IMR-90 (cell line): Measurements from ENCODE around the gene LTC4S. TPM values are rescaled to one million over a fixed set of nuclear protein-coding genes. Genes with fewer than 3 reads are reported as not detected.
A peak's percentile ranks its signal among the peaks of the same experiment; 100 is the strongest.

Experiments
- ATAC-seq: fragments of 200-7000 bp; cut with Tn5 transposase; 2 replicates; pipeline ENCODE4 v1.9.1; 2020; ENCODE audit warnings: low read depth, mild to moderate bottlenecking, moderate library complexity
- BruUV-seq: library from RNA; stranded (reverse); fragments of 400-500 nt; replicated peaks from 2 replicates; lab custom pipeline; 2021; lab: Mats Ljungman, UMichigan
- CTCF ChIA-PET: fragments of 300-600 bp; formaldehyde crosslinking; extraction: SDS; loops from one replicate; lab custom pipeline; 2021; ENCODE audit warnings: antibody characterized with exemption; lab: Yijun Ruan, JAX
- POLR2A ChIA-PET: fragments of 300-600 bp; sonication (Branson Sonifier 250); formaldehyde crosslinking; loops from one replicate; lab custom pipeline; 2022; ENCODE audit warnings: antibody characterized with exemption; ENCODE audit not compliant: unreplicated experiment; lab: Charles Lee
- DNase-seq: peaks from one replicate; pipeline ENCODE4 v3.0.0; 2013
- H2AFZ ChIP-seq: replicated peaks from 2 replicates; pipeline ENCODE3; 2013; ENCODE audit warnings: low read length, mild to moderate bottlenecking; ENCODE audit not compliant: poor library complexity
- H2AK5ac ChIP-seq: 2 replicates; pipeline ENCODE4 v1.6.1; 2013; ENCODE audit warnings: low read depth, low read length, inconsistent platforms
- H2AK9ac ChIP-seq: replicated peaks from 2 replicates; pipeline ENCODE3; 2013; ENCODE audit warnings: mild to moderate bottlenecking, low read depth, low read length, moderate library complexity; ENCODE audit not compliant: poor library complexity
- H2BK120ac ChIP-seq: 2 replicates; pipeline ENCODE4 v1.6.1; 2013; ENCODE audit warnings: low read depth, low read length, inconsistent platforms
- H2BK15ac ChIP-seq: 3 replicates; pipeline ENCODE4 v1.6.1; 2013; ENCODE audit warnings: low read depth, low read length, inconsistent platforms
- H2BK20ac ChIP-seq: 2 replicates; pipeline ENCODE4 v1.6.1; 2013; ENCODE audit warnings: low read depth, mild to moderate bottlenecking, inconsistent platforms, low read length, moderate library complexity
- H2BK5ac ChIP-seq: 2 replicates; pipeline ENCODE4 v1.6.1; 2013; ENCODE audit warnings: mild to moderate bottlenecking, low read depth, low read length, inconsistent platforms; ENCODE audit not compliant: poor library complexity, severe bottlenecking
- H3K14ac ChIP-seq: replicated peaks from 2 replicates; pipeline ENCODE4 v1.6.1; 2013; ENCODE audit warnings: low read depth, low read length, inconsistent platforms
- H3K18ac ChIP-seq: 2 replicates; pipeline ENCODE4 v1.6.1; 2013; ENCODE audit warnings: low read depth, low read length, control low read depth
- H3K23ac ChIP-seq: 2 replicates; pipeline ENCODE4 v1.6.1; 2013; ENCODE audit warnings: low read depth, low read length, inconsistent platforms
- H3K27ac ChIP-seq: 2 replicates; pipeline ENCODE4 v1.5.1; 2013; ENCODE audit warnings: mild to moderate bottlenecking, control low read depth, low read length; ENCODE audit not compliant: insufficient read depth
- H3K27me3 ChIP-seq: 2 replicates; pipeline ENCODE4 v1.6.1; 2013; ENCODE audit warnings: low read length; ENCODE audit not compliant: control insufficient read depth, insufficient read depth
- H3K36me3 ChIP-seq: 2 replicates; pipeline ENCODE4 v1.6.1; 2013; ENCODE audit warnings: low read length, mixed read lengths; ENCODE audit not compliant: control insufficient read depth, insufficient read depth
- H3K4ac ChIP-seq: 2 replicates; pipeline ENCODE4 v1.6.1; 2013; ENCODE audit warnings: low read depth, low read length, inconsistent platforms
- H3K4me1 ChIP-seq: 2 replicates; pipeline ENCODE4 v1.6.1; 2013; ENCODE audit warnings: low read length, mixed read lengths; ENCODE audit not compliant: control insufficient read depth, insufficient read depth
- H3K4me2 ChIP-seq: 2 replicates; pipeline ENCODE4 v1.6.1; 2013; ENCODE audit warnings: low read depth, mild to moderate bottlenecking, control low read depth, low read length, moderate library complexity
- H3K4me3 ChIP-seq: 2 replicates; pipeline ENCODE4 v1.5.1; 2013; ENCODE audit warnings: low read depth, mild to moderate bottlenecking, control low read depth, low read length, moderate library complexity; ENCODE audit not compliant: insufficient read depth
- H3K56ac ChIP-seq: 2 replicates; pipeline ENCODE4 v1.6.1; 2013; ENCODE audit warnings: low read length, inconsistent platforms; ENCODE audit not compliant: insufficient read depth; ENCODE audit errors: extremely low read depth
- H3K79me1 ChIP-seq, 2 experiments: 2 replicates each; pipeline ENCODE4 v1.6.1; 2013; ENCODE audit warnings: low read length in 2 of 2, inconsistent platforms in 1 of 2, low read depth in 1 of 2
- H3K9ac ChIP-seq: 2 replicates; pipeline ENCODE4 v1.6.1; 2013; ENCODE audit warnings: low read depth, low read length, control low read depth
- H3K9me1 ChIP-seq: 2 replicates; pipeline ENCODE4 v1.6.1; 2013; ENCODE audit warnings: low read length, inconsistent platforms; ENCODE audit not compliant: insufficient read depth
- H3K9me3 ChIP-seq: 2 replicates; pipeline ENCODE4 v1.6.1; 2013; ENCODE audit warnings: low read length; ENCODE audit not compliant: control insufficient read depth, insufficient read depth
- H4K20me1 ChIP-seq: 2 replicates; pipeline ENCODE4 v1.6.1; 2013; ENCODE audit warnings: low read length, inconsistent platforms; ENCODE audit not compliant: insufficient read depth
- H4K5ac ChIP-seq: 2 replicates; pipeline ENCODE4 v1.6.1; 2013; ENCODE audit warnings: mild to moderate bottlenecking, low read depth, low read length, control low read depth
- H4K8ac ChIP-seq, 2 experiments: 2 replicates each; pipeline ENCODE4 v1.6.1; 2013; ENCODE audit warnings: low read depth in 2 of 2, low read length in 2 of 2, control low read depth in 1 of 2, inconsistent platforms in 1 of 2
- H4K91ac ChIP-seq: 2 replicates; pipeline ENCODE4 v1.6.1; 2013; ENCODE audit warnings: low read depth, low read length, inconsistent platforms; ENCODE audit not compliant: insufficient read depth
- BHLHE40 ChIP-seq: fragments of 150-350 bp; IDR thresholded peaks from 2 replicates; pipeline ENCODE4 v1.6.1; 2016; ENCODE audit warnings: mild to moderate bottlenecking, low read depth, low read length
- CEBPB ChIP-seq: IDR thresholded peaks from 2 replicates; pipeline ENCODE4 v1.6.1; 2012; ENCODE audit warnings: low read depth, low read length, improper control_type of control experiment
- CHD1 ChIP-seq: IDR thresholded peaks from 2 replicates; pipeline ENCODE4 v1.6.1; 2012; ENCODE audit warnings: low read depth, low read length, improper control_type of control experiment
- CTCF ChIP-seq: conservative IDR thresholded peaks from 2 replicates; pipeline ENCODE4 v1.5.1; 2012; ENCODE audit warnings: mild to moderate bottlenecking, low read depth, low read length, improper control_type of control experiment
- FOS ChIP-seq: fragments of 150-350 bp; IDR thresholded peaks from 2 replicates; pipeline ENCODE4 v1.6.1; 2016; ENCODE audit warnings: low read depth, low read length
- MAFK ChIP-seq: IDR thresholded peaks from 2 replicates; pipeline ENCODE4 v1.6.1; 2012; ENCODE audit warnings: low read depth, low read length, improper control_type of control experiment
- MAZ ChIP-seq: IDR thresholded peaks from 2 replicates; pipeline ENCODE4 v1.6.1; 2012; ENCODE audit warnings: low read depth, mild to moderate bottlenecking, low read length, improper control_type of control experiment, moderate library complexity, borderline replicate concordance
- MXI1 ChIP-seq: IDR thresholded peaks from 2 replicates; pipeline ENCODE4 v1.6.1; 2012; ENCODE audit warnings: low read depth, mild to moderate bottlenecking, low read length, moderate library complexity, borderline replicate concordance
- NFE2L2 ChIP-seq: fragments of 150-350 bp; IDR thresholded peaks from 2 replicates; pipeline ENCODE4 v1.6.1; 2016; ENCODE audit warnings: low read depth, mild to moderate bottlenecking, low read length
- POLR2A ChIP-seq: IDR thresholded peaks from 2 replicates; pipeline ENCODE4 v1.6.1; 2012; ENCODE audit warnings: mild to moderate bottlenecking, low read depth, low read length
- RAD21 ChIP-seq: IDR thresholded peaks from 2 replicates; pipeline ENCODE4 v1.6.1; 2012; ENCODE audit warnings: low read length, improper control_type of control experiment
- RCOR1 ChIP-seq: IDR thresholded peaks from 2 replicates; pipeline ENCODE4 v1.6.1; 2012; ENCODE audit warnings: mild to moderate bottlenecking, low read length, improper control_type of control experiment; ENCODE audit not compliant: insufficient replicate concordance
- RFX5 ChIP-seq: IDR thresholded peaks from 2 replicates; pipeline ENCODE4 v1.8.0; 2012; ENCODE audit warnings: low read depth, mild to moderate bottlenecking, low read length, moderate library complexity
- SMC3 ChIP-seq: fragments of 150-350 bp; IDR thresholded peaks from 2 replicates; pipeline ENCODE4 v1.6.1; 2016; ENCODE audit warnings: low read depth, mild to moderate bottlenecking, antibody characterized with exemption, low read length, moderate library complexity
- WGBS, 2 experiments: methylation state at CpG; one replicate each; pipeline versions ENCODE4 v1.1.5 to v1.1.7; 2013; ENCODE audit warnings: missing lambda C conversion rate in 2 of 2; ENCODE audit not compliant: insufficient read length in 1 of 2; ENCODE audit errors: extremely low coverage in 2 of 2; 5-methylcytosine and 5-hydroxymethylcytosine counted together
- dilution Hi-C: fragments of 300-500 bp; cut with HindIII; formaldehyde crosslinking; loops from one replicate; pipeline ENCODE4 v1.14.3; 2018; ENCODE audit warnings: low sequenced_read_pairs; ENCODE audit not compliant: unreplicated experiment
- in situ Hi-C: fragments of 300-500 bp; cut with MboI; formaldehyde crosslinking; loops from 3 replicates; pipeline ENCODE4 v1.14.3; 2019; ENCODE audit warnings: low sequenced_read_pairs, inconsistent platforms, mixed read lengths
- intact Hi-C: fragments of 100-400 bp; cut with micrococcal nuclease; formaldehyde crosslinking; loops from 2 replicates; pipeline ENCODE4 v1.10.0; 2022
- polyA plus RNA-seq, 3 experiments: library from polyadenylated mRNA; depleted of rRNA; stranded (reverse); fragments of >200 nt; gene quantifications; 2 replicates each; pipeline ENCODE4 v1.2.3, GENCODE V29; 2012; ENCODE audit warnings: low replicate concordance in 1 of 3
- total RNA-seq: library from RNA; depleted of rRNA; stranded (reverse); fragments of >200 nt; gene quantifications from 2 replicates; pipeline ENCODE4 v1.2.3, GENCODE V29; 2012
- TF ChIP-seq, protein P1 (sequence below): fragments of 150-350 bp; IDR thresholded peaks from 2 replicates; pipeline ENCODE4 v1.6.1; 2017; ENCODE audit warnings: mild to moderate bottlenecking, antibody characterized with exemption, low read length, low read depth

The LTC4S gene
- total and polyA plus RNA-seq, 2 of the 4 experiments (the other 2 are of a cell fraction), result 0.72 TPM; not detected in 1

GRCh38 chr5:179817890-179818745, 24.3 kb downstream of the LTC4S start:
- POLR2A ChIA-PET, result interaction anchor here (0.7 kb wide), 1 partner anchor 10 kb away, joined by 4 read pairs; no protein-coding TSS in a partner anchor
- no peak for ATAC-seq
- dilution Hi-C loops, result no loop called here
- no peak for TF ChIP-seq NFE2L2
- TF ChIP-seq CTCF, result no peak
- TF ChIP-seq MAFK, result no peak
- no peak for TF ChIP-seq RCOR1
- TF ChIP-seq BHLHE40, result no peak
- TF ChIP-seq CEBPB, result no peak
- TF ChIP-seq, protein P1, sequence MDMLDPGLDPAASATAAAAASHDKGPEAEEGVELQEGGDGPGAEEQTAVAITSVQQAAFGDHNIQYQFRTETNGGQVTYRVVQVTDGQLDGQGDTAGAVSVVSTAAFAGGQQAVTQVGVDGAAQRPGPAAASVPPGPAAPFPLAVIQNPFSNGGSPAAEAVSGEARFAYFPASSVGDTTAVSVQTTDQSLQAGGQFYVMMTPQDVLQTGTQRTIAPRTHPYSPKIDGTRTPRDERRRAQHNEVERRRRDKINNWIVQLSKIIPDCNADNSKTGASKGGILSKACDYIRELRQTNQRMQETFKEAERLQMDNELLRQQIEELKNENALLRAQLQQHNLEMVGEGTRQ, result no peak
- TF ChIP-seq RAD21, result no peak
- TF ChIP-seq POLR2A, result no peak
- TF ChIP-seq RFX5, result no peak
- TF ChIP-seq SMC3, result no peak
- TF ChIP-seq CHD1, result no peak
- TF ChIP-seq MAZ, result no peak
- TF ChIP-seq FOS, result no peak
- no peak for TF ChIP-seq MXI1

More at GRCh38 chr5:179817890-179818745, 24.3 kb downstream of the LTC4S start:
- H3K27ac ChIP-seq, result peak overlapping the region; percentile 99
- H3K9me3 ChIP-seq, result no peaks in the 10 kb centered on the region
- peak overlapping the region; percentile 75 for H2BK5ac ChIP-seq
- no TSS peak for BruUV-seq
- in situ Hi-C loops (no loop called here), intact Hi-C loops (no loop called here)
- peak overlapping the region; percentile 91 for H3K23ac ChIP-seq
- CTCF ChIA-PET, result no interaction called here
- peak overlapping the region; percentile 96 for H2AK5ac ChIP-seq
- H3K27me3 ChIP-seq, result no peaks in the 10 kb centered on the region
- H3K9me1 ChIP-seq, result peaks cover 29% of the 10 kb centered on the region
- peak overlapping the region; percentile 22; the same call in 1 of the 2 replicates for H3K9ac ChIP-seq
- WGBS, 2 experiments, result 87% methylated on average over 5 of the region's 14 CpGs; no CpG with 5 or more reads in 1 of the 2 experiments
- peaks cover 4 to 34% of the 10 kb centered on the region in 2 experiments for H3K79me1 ChIP-seq
- H4K5ac ChIP-seq, result peak overlapping the region; percentile 81
- H3K4ac ChIP-seq, result peak overlapping the region; percentile 97
- H3K4me1 ChIP-seq, result peaks cover 29% of the 10 kb centered on the region
- H3K4me2 ChIP-seq, result peak overlapping the region; percentile 60; the same call in 1 of the 2 replicates
- H2BK120ac ChIP-seq, result peak overlapping the region; percentile 96
- peak overlapping the region; percentile 89 for H2AFZ ChIP-seq
- peak overlapping the region; percentile 96 for H2AK9ac ChIP-seq
- H4K8ac ChIP-seq, result peak overlapping the region; percentile 89 to 93
- H2BK20ac ChIP-seq, result peak overlapping the region; percentile 89
- peaks cover 25% of the 10 kb centered on the region for H4K20me1 ChIP-seq
- peak overlapping the region; percentile 95 for H4K91ac ChIP-seq
- H3K14ac ChIP-seq, result peak overlapping the region; percentile 93
- peak overlapping the region; percentile 84 for H3K18ac ChIP-seq
- peak overlapping the region; percentile 87; the same call in 2 of the 3 replicates for H2BK15ac ChIP-seq
- no peak overlapping the region for H3K4me3 ChIP-seq
- no peak overlapping the region for H3K56ac ChIP-seq
- no peak for DNase-seq
- peaks cover 17% of the 10 kb centered on the region for H3K36me3 ChIP-seq
